H4 (cell line): ENCODE measurements around the gene B3GALNT1. TPM values are rescaled to one million over a fixed set of nuclear protein-coding genes. Genes with fewer than 3 reads are reported as not detected.

ENCODE experiments used
- DNase-seq: peaks from one replicate; pipeline ENCODE4 v3.0.0-alpha.2; 2015; ENCODE audit warnings: low spot score
- total RNA-seq: library from RNA; depleted of rRNA; stranded (reverse); fragments of >200 nt; shearing (Covaris generic); gene quantifications from 2 replicates; pipeline ENCODE4 v1.2.3, GENCODE V29; 2014; rRNA removed

Gene B3GALNT1, protein sequence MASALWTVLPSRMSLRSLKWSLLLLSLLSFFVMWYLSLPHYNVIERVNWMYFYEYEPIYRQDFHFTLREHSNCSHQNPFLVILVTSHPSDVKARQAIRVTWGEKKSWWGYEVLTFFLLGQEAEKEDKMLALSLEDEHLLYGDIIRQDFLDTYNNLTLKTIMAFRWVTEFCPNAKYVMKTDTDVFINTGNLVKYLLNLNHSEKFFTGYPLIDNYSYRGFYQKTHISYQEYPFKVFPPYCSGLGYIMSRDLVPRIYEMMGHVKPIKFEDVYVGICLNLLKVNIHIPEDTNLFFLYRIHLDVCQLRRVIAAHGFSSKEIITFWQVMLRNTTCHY
- 6.7 and 15.8 TPM in 2 replicates for total RNA-seq

DNA sequence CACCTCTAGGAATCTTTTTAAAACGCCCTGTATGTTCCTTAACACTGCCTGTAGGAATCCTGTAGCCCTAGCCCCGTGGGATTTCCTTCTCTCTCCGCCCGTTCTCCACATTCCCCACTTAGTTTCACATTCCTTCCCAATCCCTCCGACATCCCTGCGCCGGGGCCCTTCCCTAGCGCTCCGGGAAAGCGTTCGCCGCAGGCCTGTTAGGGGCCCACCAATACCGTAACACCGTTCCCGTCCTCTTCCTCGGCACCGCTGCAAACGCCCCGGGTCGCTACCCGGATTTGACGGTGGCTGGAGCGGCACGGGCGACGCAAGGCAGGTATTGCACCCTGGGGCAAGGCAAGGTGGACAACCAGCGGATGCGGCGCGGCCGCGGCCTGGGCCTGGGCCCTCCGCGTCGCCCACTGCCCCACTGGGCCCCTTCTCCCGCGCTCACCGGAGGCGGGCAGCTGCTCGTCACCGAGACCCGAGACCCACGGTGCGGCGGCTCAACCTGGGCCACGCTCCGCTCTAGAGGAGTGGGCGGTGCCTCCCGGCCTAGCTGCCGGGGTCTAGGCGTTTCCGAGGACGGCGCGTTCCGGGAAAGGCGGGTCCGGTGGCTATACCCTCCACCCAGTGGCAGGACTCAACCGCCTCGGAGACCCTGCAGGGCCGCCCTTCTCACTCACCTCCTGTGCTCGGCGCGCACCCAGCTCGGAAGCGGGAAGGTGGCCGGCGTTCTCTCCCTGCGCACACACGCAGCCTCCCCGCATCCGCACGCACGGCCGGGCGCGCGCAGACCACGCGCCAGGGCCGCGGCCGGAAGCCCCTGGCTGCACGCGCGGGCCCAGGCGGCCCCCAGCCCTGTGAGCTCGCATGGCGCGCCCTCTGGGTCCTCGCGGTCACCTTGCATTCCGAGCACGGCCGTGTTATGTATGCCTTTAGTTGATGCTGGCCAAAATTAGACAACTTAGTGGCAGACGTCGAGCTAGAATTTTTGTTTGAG is at the start of gene B3GALNT1:
B3GALNT1 (minus strand) TSS at position 789 of the 991 bp plus-strand sequence. CDS start 18,595 bp downstream, outside the sequence.
- no peak for DNase-seq

DNA sequence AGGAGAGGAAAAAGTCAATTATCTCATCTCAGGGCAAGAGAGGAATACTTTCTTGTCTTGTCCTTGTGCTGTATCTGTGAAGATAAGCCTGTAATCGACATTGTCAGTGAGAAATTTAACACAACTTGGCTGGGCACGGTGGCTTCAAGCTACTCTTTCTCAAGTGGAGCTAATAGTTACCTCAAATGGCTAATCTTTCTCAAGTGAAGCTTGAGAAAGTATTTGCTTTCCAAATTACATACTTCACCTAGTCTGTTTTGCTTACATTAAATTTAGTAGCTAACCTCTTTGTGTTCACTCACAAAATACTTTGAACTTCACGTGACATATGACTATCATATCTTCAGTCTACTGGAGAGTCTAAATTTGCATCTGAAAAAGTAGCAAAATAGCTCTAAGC is 48.3 kb upstream of the B3GALNT1 start:
- DNase-seq = no peak

DNA sequence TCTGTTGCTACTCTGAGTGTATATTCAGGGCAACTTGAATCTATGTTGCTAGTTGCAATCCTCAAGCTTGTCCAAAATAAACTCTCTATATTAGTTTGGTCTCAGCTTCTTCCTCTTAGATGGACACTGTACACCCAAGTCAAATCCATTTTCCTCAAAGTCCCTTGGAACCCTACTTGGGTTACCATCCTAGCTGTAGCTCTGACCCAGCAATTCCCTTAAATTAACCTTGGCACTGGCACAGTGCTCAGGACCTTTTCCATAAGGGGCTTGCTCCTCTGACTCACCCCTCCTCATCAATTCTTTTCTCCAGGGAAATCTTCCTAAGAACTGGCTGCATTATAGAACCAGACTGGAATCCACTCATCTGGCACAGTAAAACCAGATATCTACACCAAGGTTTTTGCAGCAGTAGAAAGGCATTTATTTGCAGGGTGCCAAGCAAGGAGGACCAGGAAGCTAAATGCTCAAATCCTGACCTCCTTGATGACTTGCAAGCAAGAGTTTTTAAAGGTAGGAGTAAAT is 44.9 kb upstream of the B3GALNT1 start:
- no peak for DNase-seq

DNA sequence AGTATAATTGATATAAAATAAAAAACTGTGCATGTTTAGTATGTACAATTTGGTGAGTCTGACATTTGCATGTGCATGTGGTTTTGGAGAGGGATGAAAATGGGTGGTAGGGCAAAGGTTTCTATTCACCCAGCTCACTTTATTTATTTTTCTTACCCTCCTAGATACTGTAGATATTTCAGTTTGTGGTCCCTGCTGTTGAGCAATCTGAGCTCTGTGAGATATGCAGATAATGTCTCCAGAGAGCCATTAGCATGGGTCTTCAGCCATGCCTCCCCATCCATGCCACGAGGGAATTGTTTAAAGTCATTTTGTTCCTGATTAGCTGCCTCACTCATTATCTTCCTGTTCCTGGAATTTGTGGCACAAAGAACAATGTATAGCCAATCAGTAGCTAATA is 44.4 kb upstream of the B3GALNT1 start:
- peak; percentile 79 for DNase-seq

DNA sequence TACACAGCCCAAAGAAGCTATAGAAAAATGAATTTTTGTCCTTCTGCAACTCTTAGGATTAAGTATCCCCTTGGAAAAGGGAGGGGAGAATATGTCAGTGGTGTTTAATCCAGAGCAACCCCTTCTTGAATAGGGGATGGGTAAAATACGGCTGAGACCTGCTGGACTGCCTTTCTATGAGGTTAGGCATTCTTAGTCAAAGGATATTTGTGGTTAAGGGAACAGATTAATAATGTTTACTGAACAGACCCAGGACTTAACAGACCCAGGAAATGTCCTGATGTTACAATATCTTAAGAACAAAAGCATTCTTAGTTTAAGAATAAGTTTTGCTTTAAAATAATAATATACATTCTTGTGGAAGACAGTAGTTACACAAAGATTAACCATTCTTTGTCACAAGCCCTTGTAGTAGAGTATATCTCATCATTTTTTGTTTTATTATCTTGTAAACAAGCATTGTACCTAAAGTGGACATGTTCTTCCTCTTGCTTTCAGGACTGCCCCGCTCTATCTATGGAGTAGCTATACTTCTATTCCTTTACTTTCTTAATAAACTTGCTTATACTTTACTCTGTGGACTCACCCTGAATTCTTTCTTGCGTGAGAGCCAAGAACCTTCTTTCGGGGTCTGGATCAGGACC is 43.8 kb upstream of the B3GALNT1 start:
- DNase-seq = peak; percentile 24

DNA sequence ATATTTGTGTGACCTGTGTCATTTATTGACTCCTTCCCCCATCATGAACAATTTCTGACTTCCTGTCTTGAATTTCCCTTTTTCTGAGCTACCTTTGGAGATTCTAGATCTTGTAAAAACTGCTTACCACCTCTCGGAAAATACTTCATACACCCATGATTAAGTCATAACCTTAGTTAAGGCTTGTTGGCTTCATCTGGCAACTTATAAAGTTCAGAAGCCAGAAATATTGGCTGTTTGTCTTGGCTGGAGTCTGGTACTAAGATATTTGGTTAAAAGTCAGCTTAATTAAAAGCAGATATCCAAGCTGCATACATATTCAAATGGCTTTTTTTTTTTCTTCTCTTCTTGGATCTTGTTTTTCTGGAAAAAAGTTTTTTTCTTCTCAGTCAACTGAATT is 37.3 kb upstream of the B3GALNT1 start:
- DNase-seq = no peak

- no peak for DNase-seq
Observed at GRCh38 chr3:161139686-161140085, 34.5 kb upstream of the B3GALNT1 start.

DNA sequence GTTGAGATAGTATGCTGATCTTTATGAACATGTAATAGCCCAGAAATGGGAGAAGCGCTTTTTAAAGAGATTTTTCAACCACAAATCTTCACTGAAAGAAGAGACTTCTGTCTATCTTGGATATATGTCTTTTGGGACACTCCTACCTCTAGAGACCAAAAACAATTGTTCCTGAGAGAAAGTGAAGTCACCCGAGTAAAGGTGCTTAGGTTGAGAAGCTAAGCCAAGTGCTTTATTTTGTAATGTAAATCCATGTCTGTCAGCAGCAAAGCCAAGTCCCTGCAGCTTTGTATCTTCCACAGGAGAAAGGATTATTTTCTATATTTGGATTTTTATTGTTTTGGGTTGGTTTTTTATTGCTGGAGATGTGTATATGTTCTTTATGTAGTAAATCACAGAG is 32.1 kb upstream of the B3GALNT1 start:
- DNase-seq = no peak

DNA sequence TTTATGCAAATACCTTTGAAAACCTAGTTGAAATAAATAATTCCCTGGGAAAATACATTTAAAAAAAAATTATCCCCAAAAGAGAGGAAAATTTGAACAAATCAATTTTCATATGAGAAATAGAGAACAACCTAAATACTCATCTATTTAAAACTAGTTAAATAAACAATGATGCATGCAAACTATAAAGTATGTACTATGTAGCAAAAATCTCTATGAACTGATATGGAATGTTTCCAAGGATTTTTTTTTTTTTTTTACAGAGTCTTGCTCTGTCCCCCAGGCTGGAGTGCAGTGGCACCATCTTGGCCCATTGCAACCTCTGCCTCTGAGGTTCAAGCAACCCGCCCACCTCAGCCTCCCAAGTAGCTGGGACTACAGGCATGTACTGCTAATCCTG is 27.2 kb upstream of the B3GALNT1 start:
- DNase-seq = no peak

DNA sequence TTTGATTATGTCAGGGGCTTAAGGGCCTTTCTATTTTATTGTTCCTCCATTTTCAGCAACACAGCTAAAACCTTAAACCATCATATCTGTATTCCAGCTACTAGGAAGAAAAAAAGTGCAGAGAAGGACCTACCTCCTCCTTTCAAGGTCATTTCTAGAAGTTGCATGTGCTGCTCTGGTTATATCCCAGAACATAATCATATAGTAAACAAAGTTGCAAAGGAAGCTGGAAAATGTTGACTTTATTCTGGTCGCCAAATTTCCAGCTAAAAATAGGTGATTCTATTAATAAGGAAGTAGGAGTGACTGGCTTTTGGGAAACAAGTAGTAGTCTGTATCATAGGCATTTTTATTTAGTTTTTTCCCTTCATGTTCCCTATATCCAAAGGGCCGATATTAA is 21.3 kb upstream of the B3GALNT1 start:
- no peak for DNase-seq

DNA sequence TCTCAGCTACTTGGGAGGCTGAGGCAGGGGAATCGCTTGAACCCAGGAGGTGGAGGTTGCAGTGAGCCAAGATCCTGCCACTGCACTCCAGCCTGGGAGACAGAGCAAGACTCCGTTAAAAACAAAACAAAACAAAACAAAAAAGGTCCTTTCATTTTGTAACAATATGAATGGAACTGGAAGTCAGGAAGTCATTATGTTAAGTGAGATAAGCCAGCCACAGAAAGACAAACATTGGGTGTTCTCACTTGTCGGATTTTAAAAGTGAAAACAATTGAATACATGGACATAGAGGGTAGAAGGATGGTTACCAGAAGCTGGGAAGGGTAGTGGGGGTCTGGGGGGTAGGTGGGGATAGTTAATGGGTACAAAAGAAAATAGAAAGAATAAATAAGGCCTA is 12.5 kb upstream of the B3GALNT1 start:
- DNase-seq = peak; percentile 35

GRCh38 chr3:161108840-161109239 is 3.7 kb upstream of the B3GALNT1 start:
- peak; percentile 76 for DNase-seq

DNA sequence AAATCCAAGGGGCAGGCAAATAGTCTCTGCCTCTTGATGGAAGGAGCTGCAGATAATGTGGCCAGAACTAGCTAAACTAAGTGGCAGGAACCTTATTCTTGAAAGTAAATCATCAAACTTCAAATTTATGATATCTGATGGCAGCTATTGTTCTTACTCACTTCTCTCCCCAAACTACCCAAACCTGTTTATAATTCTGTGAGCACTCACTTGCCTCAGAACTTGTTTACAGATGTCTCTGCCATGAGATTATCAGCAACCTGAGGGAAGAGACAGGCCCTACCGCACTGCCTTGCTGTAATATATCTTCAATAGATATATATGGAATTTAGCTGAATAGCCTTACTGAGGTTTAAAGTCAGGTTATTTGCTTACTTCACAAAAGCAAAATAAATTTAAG is 2.2 kb upstream of the B3GALNT1 start:
- DNase-seq = no peak

DNA sequence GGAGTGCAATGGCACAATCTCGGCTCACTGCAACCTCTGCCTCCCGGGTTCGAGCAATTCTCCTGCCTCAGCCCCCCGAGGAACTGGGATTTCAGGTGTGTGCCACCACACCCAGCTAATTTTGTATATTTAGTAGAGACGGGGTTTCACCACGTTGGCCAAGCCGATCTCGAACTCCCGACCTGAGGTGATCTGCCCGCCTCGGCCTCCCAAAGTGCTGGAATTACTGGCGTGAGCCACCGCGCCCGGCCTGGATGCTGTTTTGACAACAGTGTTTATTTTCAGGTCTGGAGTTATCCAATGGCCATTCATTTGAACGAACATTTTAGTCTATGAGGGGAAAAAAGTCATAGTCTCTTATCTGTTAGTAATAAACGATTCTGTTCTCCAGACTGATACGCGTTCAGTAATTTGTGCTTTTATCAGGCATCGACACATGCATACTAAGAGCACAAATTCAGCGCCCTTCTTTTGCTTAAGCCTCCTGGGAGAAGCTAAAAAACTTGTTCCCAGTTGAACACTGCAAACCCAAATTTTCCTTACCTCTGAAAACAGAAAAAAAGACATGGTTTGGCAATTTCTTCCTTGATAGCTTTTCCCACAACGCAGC is 1.3 kb downstream of the B3GALNT1 start:
- no peak for DNase-seq

DNA sequence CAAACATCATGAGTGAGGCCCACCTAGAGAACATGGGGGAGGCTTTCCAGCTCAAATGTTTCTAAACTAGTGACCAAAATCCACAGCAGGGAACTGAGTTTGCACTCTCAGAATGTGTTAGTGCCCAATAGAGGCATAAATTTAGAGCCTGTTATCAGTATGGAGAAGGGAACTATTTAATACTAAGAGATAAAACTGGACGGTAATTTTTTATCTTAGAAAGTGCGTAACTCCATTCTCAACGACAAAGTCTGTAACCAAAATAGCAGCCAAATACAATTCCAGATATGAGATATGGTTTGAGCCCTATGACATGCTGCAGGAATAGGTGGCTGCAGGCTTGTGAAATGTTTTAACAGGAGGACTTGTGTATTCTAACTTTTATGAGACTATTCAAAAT is 3.5 kb downstream of the B3GALNT1 start:
- no peak for DNase-seq

GRCh38 chr3:161100994-161101393 is 4.2 kb downstream of the B3GALNT1 start:
- no peak for DNase-seq

GRCh38 chr3:161096771-161097367 is 8.3 kb downstream of the B3GALNT1 start:
- DNase-seq = no peak

GRCh38 chr3:161093895-161094294 is 11.3 kb downstream of the B3GALNT1 start:
- no peak for DNase-seq

DNA sequence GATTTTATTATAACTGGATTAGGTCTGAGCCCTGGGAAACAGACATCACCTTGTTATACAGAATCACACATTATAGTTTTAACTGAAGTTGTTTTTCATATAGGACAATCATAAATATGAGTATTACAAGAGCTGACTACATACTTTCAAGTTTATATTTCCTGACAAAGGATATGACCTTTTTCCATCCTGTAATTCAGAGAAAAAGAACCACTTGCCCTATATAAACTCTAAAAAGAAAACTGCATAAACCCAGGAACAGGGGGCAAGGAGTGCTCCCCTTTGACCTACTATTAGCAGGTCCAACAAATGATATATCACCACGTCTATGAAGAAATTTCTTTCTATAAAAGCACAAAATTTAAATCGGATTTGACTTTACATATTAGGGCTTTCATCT is 20.9 kb downstream of the B3GALNT1 start:
- no peak for DNase-seq

DNA sequence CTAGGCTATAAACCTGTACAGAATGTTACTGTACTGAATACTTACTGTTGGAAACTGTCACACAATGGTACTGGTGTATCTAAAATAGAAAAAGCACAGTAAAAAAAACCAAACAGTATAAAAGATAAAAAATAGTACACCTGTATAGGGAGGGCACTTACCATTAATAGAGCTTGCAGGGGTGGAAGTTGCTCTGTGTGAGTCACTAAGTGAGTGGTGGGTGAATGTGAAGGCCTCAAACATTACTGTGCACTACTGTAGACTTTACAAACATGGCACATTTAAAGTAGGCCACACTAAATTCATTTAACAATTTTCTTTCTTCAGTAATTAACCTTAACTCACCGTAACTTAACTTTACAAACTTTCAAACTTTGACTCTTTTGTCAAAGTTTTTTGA is 22.0 kb downstream of the B3GALNT1 start:
- no peak for DNase-seq

- no peak for DNase-seq
Observed at GRCh38 chr3:161082063-161082462, 23.1 kb downstream of the B3GALNT1 start.
